Measurements from ENCODE around the gene C4orf36.

GRCh38 chr4:86893136-86893535 lies 914 bp upstream of the C4orf36 start:
- TF ChIP-seq CTCF (IDR thresholded peaks at IDR 0.05) (no peak), EZH2 (IDR thresholded peaks at IDR 0.05; ENCODE audit: borderline replicate concordance, insufficient read depth, low read depth, low read length, poor library complexity, severe bottlenecking) (no peak)
